HG03520 (cell line): ENCODE measurements around the gene RORB.
A peak's percentile ranks its signal among the peaks of the same experiment; 100 is the strongest.
"Not testable (repeated sequence)": the region's sequence is repeated elsewhere in the genome, so short reads cannot be mapped to it uniquely, and the experiment has no call there.

Experiments
- ATAC-seq: cut with Tn5 transposase; IDR thresholded peaks from one replicate; pipeline ENCODE4 v1.9.1; 2021; ENCODE audit warnings: mild to moderate bottlenecking, moderate library complexity; ENCODE audit not compliant: unreplicated experiment

RORB gene

GRCh38 chr9:74512416-74512815 is 15.3 kb downstream of the RORB start:
- ATAC-seq, result no peak

GRCh38 chr9:74513221-74513620 is 16.1 kb downstream of the RORB start:
- ATAC-seq, result no peak

GRCh38 chr9:74517188-74517587 is 20.1 kb downstream of the RORB start:
- ATAC-seq, result no peak

GRCh38 chr9:74519419-74519818 is 22.3 kb downstream of the RORB start:
- ATAC-seq, result no peak

- ATAC-seq, result no peak
Observed at GRCh38 chr9:74521009-74521408, 23.9 kb downstream of the RORB start.

GRCh38 chr9:74524289-74524688 is 27.2 kb downstream of the RORB start:
- ATAC-seq, result no peak

DNA sequence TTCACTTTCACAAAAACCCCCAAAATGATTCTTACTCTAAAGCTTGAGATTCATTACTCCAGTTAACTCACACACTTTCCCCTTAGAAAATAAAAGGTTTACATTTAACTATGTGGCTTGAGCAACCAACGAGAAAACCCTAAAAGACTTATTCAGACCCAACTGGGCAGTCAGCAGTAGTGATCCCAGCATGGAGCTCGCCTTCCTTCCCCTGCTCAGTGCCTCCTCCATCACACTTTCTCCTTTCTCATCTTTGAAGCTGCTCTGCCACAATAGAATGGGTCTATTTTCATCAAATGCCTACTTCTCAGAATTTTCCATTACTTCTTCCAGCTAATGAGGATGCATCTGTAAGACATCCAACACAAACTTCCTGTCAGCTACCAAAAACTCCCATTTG is 29.1 kb downstream of the RORB start:
- no peak for ATAC-seq

DNA sequence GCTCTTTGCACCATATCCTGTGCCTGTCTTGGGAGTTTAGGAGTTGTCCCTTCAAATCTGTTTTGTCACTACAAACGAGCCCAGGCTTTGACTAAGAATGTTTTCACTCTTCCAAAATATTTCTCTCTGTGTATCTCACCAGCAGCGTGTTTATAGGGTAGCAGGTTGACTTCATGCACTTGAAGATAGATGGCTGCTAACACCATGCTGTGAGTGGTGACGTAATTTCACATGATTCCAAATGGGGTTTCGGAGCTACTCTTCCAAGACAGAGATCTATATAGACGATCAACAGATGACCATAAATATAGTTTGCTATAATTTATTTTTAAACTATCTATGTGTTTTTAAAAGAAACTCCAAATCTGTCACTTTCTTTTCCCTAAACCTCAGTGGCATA is 30.6 kb downstream of the RORB start:
- no peak for ATAC-seq

DNA sequence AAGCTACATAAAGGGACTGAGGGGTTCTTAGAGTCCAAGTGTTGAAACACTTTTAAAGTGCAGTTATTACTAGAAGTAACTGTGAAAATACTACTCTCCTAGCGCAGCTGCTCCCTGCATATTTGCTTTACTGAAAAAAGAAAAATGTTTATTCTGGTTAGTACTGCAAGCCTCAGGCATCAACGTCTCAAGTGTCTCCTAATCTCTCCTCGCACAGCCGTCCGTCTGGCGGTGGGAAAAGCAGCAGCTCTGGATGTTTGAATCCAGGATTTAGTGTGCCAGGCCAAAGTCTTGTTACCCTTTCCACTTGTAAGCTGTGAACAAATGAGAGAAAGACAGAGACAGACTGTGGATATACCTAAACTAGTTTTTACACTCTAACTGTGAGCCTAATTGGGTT is 31.1 kb downstream of the RORB start:
- no peak for ATAC-seq

GRCh38 chr9:74530458-74530857 is 33.3 kb downstream of the RORB start:
- ATAC-seq, result not testable (repeated sequence)

DNA sequence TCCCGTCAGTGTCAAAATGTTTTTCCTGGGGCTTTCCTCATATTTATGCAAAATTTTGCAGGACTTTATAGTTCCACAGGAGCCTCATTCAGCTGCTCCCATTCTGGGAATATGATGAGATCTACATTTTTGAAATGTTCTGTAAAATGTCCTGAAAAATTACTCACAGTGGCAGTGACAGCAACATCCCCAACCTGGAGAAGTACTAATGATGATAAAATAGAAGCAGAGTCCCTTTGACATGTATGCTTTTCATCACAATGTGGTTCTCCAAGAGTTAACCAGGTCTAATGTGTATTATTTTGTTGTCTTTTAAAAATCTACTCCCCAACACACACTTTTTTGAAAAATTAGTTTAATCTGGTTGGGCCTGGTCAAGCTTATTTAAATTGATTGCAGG is 36.1 kb downstream of the RORB start:
- no peak for ATAC-seq

DNA sequence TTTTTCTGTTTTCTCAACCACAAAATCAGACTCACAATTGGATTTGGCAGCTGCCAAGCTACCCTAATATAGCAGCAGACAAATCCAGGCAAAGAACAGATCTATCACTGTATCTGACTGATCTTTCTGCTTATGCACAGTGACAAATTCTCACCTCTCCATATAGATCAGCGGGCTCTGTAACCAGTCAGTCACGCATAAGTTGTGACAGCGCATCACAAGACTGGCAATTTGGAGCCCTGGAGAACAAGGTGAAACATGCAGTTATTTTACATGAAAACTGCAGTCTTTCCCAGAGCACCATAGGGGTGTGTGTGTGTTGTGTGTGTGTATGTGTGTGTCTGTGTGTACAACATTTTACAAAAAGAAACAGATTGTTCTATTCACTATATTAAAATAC is 37.7 kb downstream of the RORB start:
- ATAC-seq, result no peak

GRCh38 chr9:74543145-74543544 is 46.0 kb downstream of the RORB start:
- no peak for ATAC-seq

DNA sequence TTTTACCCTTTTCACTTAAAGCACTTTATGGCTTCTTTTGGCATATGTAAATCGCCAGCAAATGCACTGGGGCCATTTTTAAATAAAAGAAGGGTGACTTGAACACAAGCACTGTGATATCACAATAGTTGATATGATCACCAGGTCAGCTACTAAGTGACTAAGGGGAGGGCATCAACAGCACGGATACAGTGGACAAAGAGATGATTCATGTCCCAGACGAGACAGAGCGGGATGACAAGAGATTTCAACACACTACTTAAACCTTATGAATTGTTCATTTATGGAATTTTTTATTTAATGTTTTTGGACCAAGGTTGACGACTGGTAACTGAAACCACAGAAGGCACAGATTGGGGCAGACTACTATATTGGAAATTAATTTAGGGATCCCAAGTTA is 54.1 kb downstream of the RORB start:
- no peak for ATAC-seq

DNA sequence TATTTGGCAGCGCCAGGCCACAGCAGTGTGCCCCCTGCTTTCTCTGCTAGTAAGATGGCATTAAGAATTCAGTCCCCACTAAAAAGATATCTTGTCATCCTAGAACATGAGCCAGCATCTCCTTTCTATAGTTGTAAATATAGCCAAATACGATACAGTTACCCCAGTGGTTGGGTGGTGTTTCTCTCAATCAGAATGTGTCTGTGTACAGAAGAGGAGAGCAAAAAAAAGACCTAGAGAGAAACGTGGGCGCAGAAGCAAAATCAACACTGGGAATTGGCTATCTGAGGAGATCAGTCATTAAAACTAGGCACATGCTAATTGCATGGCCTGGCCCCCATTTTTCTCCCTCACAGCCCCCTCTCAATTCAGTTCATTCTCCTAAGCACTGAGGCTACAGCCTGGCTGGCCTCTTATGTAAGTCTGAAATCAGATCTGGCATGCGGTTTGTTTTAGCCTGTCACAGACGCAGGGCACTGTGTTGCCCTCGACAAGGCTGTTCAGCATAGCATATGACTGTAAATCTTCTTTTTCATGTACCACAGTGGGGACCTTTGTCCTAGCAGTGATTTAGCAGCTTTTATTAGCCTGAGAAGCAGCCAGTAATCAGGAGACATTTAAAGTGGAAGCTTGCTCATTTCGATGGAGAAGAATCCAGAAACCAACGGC is 57.8 kb downstream of the RORB start:
- no peak for ATAC-seq

GRCh38 chr9:74555565-74555964 is 58.4 kb downstream of the RORB start:
- ATAC-seq, result no peak

- peak; percentile 80 for ATAC-seq
Observed at GRCh38 chr9:74556685-74557084, 59.5 kb downstream of the RORB start.

DNA sequence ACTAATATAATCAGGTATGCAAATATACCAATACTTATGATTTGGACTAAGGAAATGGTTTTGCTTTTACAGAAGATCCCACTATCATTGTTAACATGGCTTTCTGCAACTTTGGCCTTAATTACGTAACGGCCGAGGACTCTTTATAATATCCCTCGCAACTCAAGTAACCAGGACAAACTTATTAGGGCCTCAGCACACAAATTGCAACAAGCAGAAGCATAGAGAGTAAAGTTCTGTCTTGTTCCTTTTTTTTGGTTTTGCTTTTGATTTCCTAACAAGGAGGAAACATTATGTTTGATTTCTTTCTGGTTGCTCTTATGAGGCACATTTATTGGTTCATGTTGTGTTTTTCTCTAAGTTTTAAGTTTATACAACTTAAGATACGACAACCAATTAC is 60.4 kb downstream of the RORB start:
- ATAC-seq, result no peak

DNA sequence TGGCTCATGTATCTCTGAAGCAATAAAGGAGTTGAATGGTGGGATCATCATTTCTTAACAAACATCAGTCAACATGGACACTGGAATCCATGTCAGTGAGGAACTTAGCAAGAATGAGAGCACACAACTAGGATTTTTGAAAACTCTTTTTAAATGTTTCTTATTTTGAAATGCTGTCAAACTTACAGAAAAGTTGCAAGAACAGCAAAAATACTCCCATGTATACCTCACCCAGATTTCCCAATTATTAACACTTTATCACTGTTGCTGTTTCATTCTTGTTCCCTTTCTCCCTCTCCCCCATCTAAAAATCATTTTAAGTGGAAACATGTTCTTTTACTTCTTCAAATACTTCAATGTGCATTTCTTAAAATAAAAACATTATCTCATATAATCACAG is 65.5 kb downstream of the RORB start:
- ATAC-seq, result no peak

DNA sequence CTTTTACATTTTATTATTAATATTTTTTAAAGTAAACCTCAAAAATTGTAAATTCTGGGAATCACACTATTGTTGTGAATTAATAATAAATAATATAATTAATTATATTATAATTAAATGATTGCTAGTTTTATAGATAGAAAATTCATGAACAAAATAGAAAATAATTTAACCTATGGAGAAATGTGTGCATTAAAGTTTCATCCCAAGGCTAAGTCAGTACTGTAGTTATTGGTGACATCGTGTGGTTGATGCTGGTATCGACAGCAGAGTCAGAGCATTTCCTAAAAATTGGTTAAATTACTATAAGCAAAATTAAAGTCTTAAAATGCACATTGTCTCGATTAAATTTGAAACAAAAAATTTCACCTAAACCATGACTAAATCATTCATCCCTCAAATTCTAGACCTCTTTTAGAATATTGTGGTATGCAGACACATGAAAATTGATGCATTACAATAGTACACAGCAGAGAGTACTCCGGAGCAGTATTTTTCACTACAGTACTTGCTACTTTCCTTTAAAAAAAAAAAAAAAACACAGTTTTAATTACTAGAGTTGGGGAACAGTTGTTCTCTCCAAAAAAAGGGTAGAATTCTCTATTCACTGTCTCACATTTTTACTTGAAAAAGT is 73.9 kb downstream of the RORB start:
- ATAC-seq, result peak; percentile 60

DNA sequence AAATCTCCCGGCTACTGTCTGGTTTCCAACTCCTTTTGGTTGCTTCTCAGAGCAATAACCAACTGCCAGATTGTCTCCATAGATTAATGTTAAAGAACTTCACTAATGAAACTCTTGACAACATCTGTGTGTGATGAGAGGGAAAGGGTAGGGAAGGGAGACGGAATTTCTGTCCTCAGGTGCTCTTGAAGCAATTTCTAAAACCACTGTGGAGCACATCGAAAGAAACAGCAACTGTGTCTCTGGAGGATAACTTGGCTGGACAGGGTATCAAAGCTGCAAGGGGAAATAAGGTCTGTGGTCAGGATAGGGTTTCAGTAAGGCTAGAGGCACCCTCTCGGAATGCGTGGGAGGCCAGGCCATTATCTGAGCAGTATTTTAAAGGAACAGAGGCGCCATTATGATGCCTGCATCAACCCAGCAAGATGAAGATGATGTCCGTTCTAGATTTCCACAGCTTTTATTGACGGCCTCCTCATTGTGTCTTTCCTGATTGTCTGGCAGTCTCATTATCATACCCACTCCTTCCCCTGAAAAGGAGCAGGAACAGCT is 76.6 kb downstream of the RORB start:
- peak; percentile 78 for ATAC-seq

DNA sequence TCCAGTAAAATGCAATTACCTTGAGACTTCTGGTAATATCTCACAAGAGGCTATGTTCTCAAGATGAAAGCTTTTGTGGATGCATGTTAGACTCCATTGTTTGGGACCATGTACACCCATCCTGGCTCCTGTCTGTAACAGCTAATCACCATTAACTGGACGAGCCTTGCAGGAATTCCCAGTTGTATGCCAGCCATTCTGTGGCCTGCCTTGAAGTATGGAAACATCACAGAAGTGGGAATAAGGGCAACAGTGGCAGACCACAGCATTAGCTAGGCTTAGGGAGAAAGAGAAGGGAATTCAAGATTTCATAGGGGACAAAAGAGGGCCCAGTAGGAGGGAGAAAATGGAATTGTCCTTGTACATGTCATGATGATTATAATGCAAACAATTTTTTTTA is 79.0 kb downstream of the RORB start:
- ATAC-seq, result no peak

GRCh38 chr9:74577956-74578355 is 80.8 kb downstream of the RORB start:
- no peak for ATAC-seq
